SK-N-SH (cell line): ENCODE results near the gene MAST4. TPM values are rescaled to one million over a fixed set of nuclear protein-coding genes. Genes with fewer than 3 reads are reported as not detected.

Experiments used
- CTCF ChIA-PET: fragments of 300-600, 350-600 bp; formaldehyde crosslinking; extraction: SDS; loops from one replicate; lab custom pipeline; 2021; lab: Yijun Ruan, JAX
- POLR2A ChIA-PET: fragments of 350-600 bp; sonication (Branson Sonifier 250); formaldehyde crosslinking; extraction: SDS; loops from one replicate; lab custom pipeline; 2020; ENCODE audit warnings: antibody characterized with exemption, inconsistent platforms; lab: Yijun Ruan, JAX
- DNase-seq: peaks from one replicate; pipeline ENCODE4 v3.0.0; 2012
- H2AFZ ChIP-seq: fragments of 200-600 bp; sonication (generic); 2 replicates; pipeline ENCODE4 v1.8.1; 2016; ENCODE audit warnings: antibody characterized with exemption, mild to moderate bottlenecking, low read depth
- H3F3A ChIP-seq: fragments of 200-600 bp; sonication (generic); replicated peaks from 2 replicates; pipeline ENCODE3; 2016; ENCODE audit warnings: antibody characterized with exemption, mild to moderate bottlenecking; ENCODE audit not compliant: insufficient read depth
- H3K27ac ChIP-seq, 2 experiments: fragments of 200-500 bp in 1 of 2; fragments of 200-600 bp in 1 of 2; sonication (Bioruptor generic) in 1 of 2; sonication (generic), shearing (Covaris generic) in 1 of 2; 2 replicates each; pipeline versions ENCODE4 v1.5.1 to v1.6.1; 2014 to 2016; ENCODE audit warnings: low read depth in 2 of 2, inconsistent platforms in 1 of 2, low read length in 1 of 2, mild to moderate bottlenecking in 1 of 2, mixed read lengths in 1 of 2
- H3K27me3 ChIP-seq: fragments of 200-600 bp; sonication (generic), shearing (Covaris generic); 2 replicates; pipeline ENCODE4 v1.6.1; 2016; ENCODE audit warnings: mixed run types; ENCODE audit not compliant: insufficient read depth
- H3K36me3 ChIP-seq, 2 experiments: fragments of 200-500 bp in 1 of 2; fragments of 200-600 bp in 1 of 2; sonication (Bioruptor generic) in 1 of 2; sonication (generic) in 1 of 2; replicated peaks in 1 of 2; 2 replicates each; pipeline versions ENCODE3 to v1.5.1; 2014 to 2016; ENCODE audit warnings: low read length in 1 of 2, mild to moderate bottlenecking in 1 of 2; ENCODE audit not compliant: insufficient read depth in 2 of 2, control insufficient read depth in 1 of 2
- H3K4me1 ChIP-seq, 2 experiments: fragments of 200-500 bp in 1 of 2; fragments of 200-600 bp in 1 of 2; sonication (Bioruptor generic) in 1 of 2; sonication (generic), shearing (Covaris generic) in 1 of 2; 2 replicates each; pipeline versions ENCODE4 v1.5.1 to v1.6.1; 2014 to 2016; ENCODE audit warnings: low read depth in 1 of 2, low read length in 1 of 2, mixed run types in 1 of 2; ENCODE audit not compliant: insufficient read depth in 2 of 2, control insufficient read depth in 1 of 2
- H3K4me2 ChIP-seq: fragments of 200-600 bp; sonication (generic), shearing (Covaris generic); 2 replicates; pipeline ENCODE4 v1.6.1; 2017; ENCODE audit warnings: mixed run types
- H3K4me3 ChIP-seq, 2 experiments: fragments of 200-500 bp in 1 of 2; fragments of 200-600 bp in 1 of 2; sonication (Bioruptor generic) in 1 of 2; sonication (generic), shearing (Covaris generic) in 1 of 2; 2 replicates each; pipeline versions ENCODE4 v1.5.1 to v1.8.1; 2014 to 2016; ENCODE audit warnings: low read depth in 2 of 2, inconsistent platforms in 1 of 2, low read length in 1 of 2, mild to moderate bottlenecking in 1 of 2, mixed read lengths in 1 of 2, moderate library complexity in 1 of 2
- H3K79me2 ChIP-seq: fragments of 200-600 bp; sonication (generic); 2 replicates; pipeline ENCODE4 v1.8.1; 2017; ENCODE audit warnings: mild to moderate bottlenecking; ENCODE audit not compliant: insufficient read depth
- H3K9ac ChIP-seq: fragments of 200-600 bp; sonication (generic); 2 replicates; pipeline ENCODE4 v1.6.1; 2017; ENCODE audit warnings: mixed run types
- H3K9me2 ChIP-seq: fragments of 200-600 bp; sonication (generic); 2 replicates; pipeline ENCODE4 v1.6.1; 2017; ENCODE audit warnings: mixed run types
- H3K9me3 ChIP-seq: fragments of 200-600 bp; sonication (generic); 2 replicates; pipeline ENCODE4 v1.6.1; 2017; ENCODE audit warnings: mixed run types, mild to moderate bottlenecking, moderate library complexity
- H4K20me1 ChIP-seq: fragments of 200-600 bp; sonication (generic); 2 replicates; pipeline ENCODE4 v1.6.1; 2017; ENCODE audit warnings: mild to moderate bottlenecking, mixed run types; ENCODE audit not compliant: insufficient read depth
- CHD2 ChIP-seq: fragments of 150-350 bp; IDR thresholded peaks from 2 replicates; pipeline ENCODE4 v1.6.1; 2018; ENCODE audit warnings: low read length; ENCODE audit not compliant: partially characterized antibody
- EP300 ChIP-seq, 2 experiments: IDR thresholded peaks; 2 replicates each; pipeline versions ENCODE4 v1.4.0 to v1.6.1; 2012; ENCODE audit warnings: borderline replicate concordance in 1 of 2, low read depth in 1 of 2, low read length in 1 of 2
- FOSL2 ChIP-seq: IDR thresholded peaks from 2 replicates; pipeline ENCODE4 v1.4.0; 2012; ENCODE audit warnings: low read depth, mild to moderate bottlenecking, moderate library complexity, borderline replicate concordance
- FOXM1 ChIP-seq: IDR thresholded peaks from 2 replicates; pipeline ENCODE4 v1.4.0; 2012; ENCODE audit warnings: low read depth, mild to moderate bottlenecking
- GATA2 ChIP-seq: sonication (generic); formaldehyde crosslinking; IDR thresholded peaks from 2 replicates; pipeline ENCODE4 v1.5.0; 2020; ENCODE audit warnings: mild to moderate bottlenecking, missing genetic modification reagents
- JUND ChIP-seq: IDR thresholded peaks from 2 replicates; pipeline ENCODE4 v1.4.0; 2012
- PBX3 ChIP-seq: IDR thresholded peaks from 2 replicates; pipeline ENCODE4; 2012
- RAD21 ChIP-seq: IDR thresholded peaks from 2 replicates; pipeline ENCODE4 v1.6.1; 2012; ENCODE audit warnings: mild to moderate bottlenecking, low read length
- RCOR1 ChIP-seq: fragments of 150-350 bp; IDR thresholded peaks from 2 replicates; pipeline ENCODE4 v1.6.1; 2017; ENCODE audit warnings: antibody characterized with exemption, low read length
- RXRA ChIP-seq: IDR thresholded peaks from 2 replicates; pipeline ENCODE4 v1.4.0; 2012; ENCODE audit warnings: low read depth, mild to moderate bottlenecking, borderline replicate concordance
- TCF12 ChIP-seq: IDR thresholded peaks from 2 replicates; pipeline ENCODE4 v1.4.0; 2012
- WGBS: methylation state at CpG from one replicate; pipeline ENCODE4 v1.1.6; 2017; ENCODE audit warnings: low lambda C conversion rate; 5-methylcytosine and 5-hydroxymethylcytosine counted together
- polyA plus RNA-seq, 3 experiments: library from polyadenylated mRNA; depleted of rRNA; stranded (reverse); fragments of >200 nt; gene quantifications; 2 replicates each; pipeline ENCODE4 v1.2.3, GENCODE V29; 2012

The MAST4 gene
- polyA plus RNA-seq, 1 of the 3 experiments (the other 2 are of a cell fraction): 2.2 TPM

GRCh38 chr5:66933066-66933465 lies 336.9 kb downstream of the MAST4 start:
- 37% methylated on average over 1 of the region's 1 CpG for WGBS
- CTCF ChIA-PET: no interaction called here

GRCh38 chr5:66939094-66939493 lies 342.9 kb downstream of the MAST4 start:
- H4K20me1 ChIP-seq: no peaks in the 10 kb centered on the region
- H3K9ac ChIP-seq: no peak overlapping the region
- no peaks in the 10 kb centered on the region for H3K9me2 ChIP-seq
- H3K27me3 ChIP-seq: no peaks in the 10 kb centered on the region
- H3K27ac ChIP-seq: no peak overlapping the region
- WGBS: 40% methylated on average over 2 of the region's 2 CpGs
- H3K4me1 ChIP-seq: no peaks in the 10 kb centered on the region
- ChIA-PET CTCF (no interaction called here), POLR2A (no interaction called here)
- H3K4me3 ChIP-seq: no peak overlapping the region
- H3K4me2 ChIP-seq: no peak overlapping the region
- H2AFZ ChIP-seq: no peak overlapping the region
- H3K9me3 ChIP-seq: peaks cover 6% of the 10 kb centered on the region; the same call in 1 of the 2 replicates
- H3F3A ChIP-seq: no peaks in the 10 kb centered on the region
- no peak for TF ChIP-seq FOXM1
- no peak for TF ChIP-seq GATA2 (CRISPR knock-in tag)
- TF ChIP-seq CHD2: no peak
- TF ChIP-seq RCOR1: no peak
- TF ChIP-seq RXRA: no peak
- TF ChIP-seq, all 33 proteins: peak for 0
- no peaks in the 10 kb centered on the region for H3K36me3 ChIP-seq
- no peak for DNase-seq
- no peaks in the 10 kb centered on the region for H3K79me2 ChIP-seq

More at GRCh38 chr5:66933066-66933465, 336.9 kb downstream of the MAST4 start:
- DNase-seq: no peak
- no peaks in the 10 kb centered on the region for H3K9me3 ChIP-seq
- H3F3A ChIP-seq: peaks cover 6% of the 10 kb centered on the region
- no peak overlapping the region for H2AFZ ChIP-seq
- no peaks in the 10 kb centered on the region for H3K9me2 ChIP-seq
- no peak overlapping the region for H3K4me3 ChIP-seq
- no peaks in the 10 kb centered on the region for H4K20me1 ChIP-seq
- no peaks in the 10 kb centered on the region for H3K79me2 ChIP-seq
- peak; percentile 49; the same call in 1 of the 2 replicates for TF ChIP-seq PBX3
- no peak for TF ChIP-seq RAD21
- TF ChIP-seq FOSL2: peak; percentile 45; the same call in 1 of the 2 replicates
- peak; percentile 43; the same call in 1 of the 2 replicates for TF ChIP-seq TCF12
- peak in 1 of 2 experiments; percentile 56; a peak in 1 of 4 replicates for TF ChIP-seq EP300 (IDR thresholded peaks at IDR 0.05; ENCODE audit: borderline replicate concordance in 1 of 2, low read depth in 1 of 2, low read length in 1 of 2)
- peak; percentile 74 for TF ChIP-seq JUND
- POLR2A ChIA-PET: no interaction called here
- H3K36me3 ChIP-seq: no peaks in the 10 kb centered on the region
- no peaks in the 10 kb centered on the region for H3K4me1 ChIP-seq
- H3K27me3 ChIP-seq: no peaks in the 10 kb centered on the region
- peak overlapping the region in 1 of 2 experiments; percentile 55; a peak in 2 of 4 replicates for H3K27ac ChIP-seq
- H3K4me2 ChIP-seq: no peak overlapping the region
- no peak overlapping the region for H3K9ac ChIP-seq
